GM19239 (cell line): ENCODE data around the gene LRGUK.

Experiments used
- DNase-seq: peaks from one replicate; pipeline ENCODE4 v3.0.0; 2011; ENCODE audit warnings: low spot score; ENCODE audit not compliant: insufficient read length
- FAIRE-seq: peaks from 2 replicates; lab custom pipeline; 2011; peaks lifted over from hg19 to GRCh38; lab: Jason Lieb, UNC

Gene LRGUK

GRCh38 chr7:134182078-134182477 is 54.9 kb downstream of the LRGUK start:
- no peak for DNase-seq
- no peak for FAIRE-seq

- no peak for DNase-seq
- no peak for FAIRE-seq
Observed at GRCh38 chr7:134184767-134185166, 57.6 kb downstream of the LRGUK start.

- no peak for DNase-seq
- FAIRE-seq = no peak
Observed at GRCh38 chr7:134186027-134186426, 58.9 kb downstream of the LRGUK start.

- no peak for FAIRE-seq
- DNase-seq = no peak
Observed at GRCh38 chr7:134186801-134187200, 59.7 kb downstream of the LRGUK start.

GRCh38 chr7:134187893-134188292 is 60.8 kb downstream of the LRGUK start:
- FAIRE-seq (no peak), DNase-seq (no peak)

- no peak for FAIRE-seq
- DNase-seq = no peak
Observed at GRCh38 chr7:134188311-134188710, 61.2 kb downstream of the LRGUK start.

GRCh38 chr7:134189559-134189958 is 62.4 kb downstream of the LRGUK start:
- no peak for FAIRE-seq
- no peak for DNase-seq

GRCh38 chr7:134191876-134192275 is 64.7 kb downstream of the LRGUK start:
- DNase-seq (no peak), FAIRE-seq (no peak)

GRCh38 chr7:134193240-134193639 is 66.1 kb downstream of the LRGUK start:
- FAIRE-seq (no peak), DNase-seq (no peak)

- no peak for FAIRE-seq
- DNase-seq = no peak
Observed at GRCh38 chr7:134195252-134195651, 68.1 kb downstream of the LRGUK start.

- FAIRE-seq = no peak
Observed at GRCh38 chr7:134196439-134196838, 69.3 kb downstream of the LRGUK start.

GRCh38 chr7:134197345-134197744 is 70.2 kb downstream of the LRGUK start:
- DNase-seq = no peak
- no peak for FAIRE-seq

More at GRCh38 chr7:134196439-134196838, 69.3 kb downstream of the LRGUK start:
- no peak for DNase-seq

- FAIRE-seq (no peak), DNase-seq (no peak)
Observed at GRCh38 chr7:134200970-134201369, 73.8 kb downstream of the LRGUK start.

GRCh38 chr7:134201569-134202261 is 74.6 kb downstream of the LRGUK start:
- no peak for DNase-seq
- FAIRE-seq = no peak

- DNase-seq = no peak
- no peak for FAIRE-seq
Observed at GRCh38 chr7:134203186-134203889, 76.2 kb downstream of the LRGUK start.

- no peak for FAIRE-seq
Observed at GRCh38 chr7:134209322-134210015, 82.3 kb downstream of the LRGUK start.

GRCh38 chr7:134210227-134210626 is 83.1 kb downstream of the LRGUK start:
- DNase-seq (no peak), FAIRE-seq (no peak)

More at GRCh38 chr7:134209322-134210015, 82.3 kb downstream of the LRGUK start:
- DNase-seq = no peak

GRCh38 chr7:134210976-134211663 is 84.0 kb downstream of the LRGUK start:
- FAIRE-seq = no peak

GRCh38 chr7:134211817-134212216 is 84.7 kb downstream of the LRGUK start:
- no peak for DNase-seq
- no peak for FAIRE-seq

More at GRCh38 chr7:134210976-134211663, 84.0 kb downstream of the LRGUK start:
- no peak for DNase-seq
